H1 (cell line): ENCODE results near the gene HEBP1. TPM values are rescaled to one million over a fixed set of nuclear protein-coding genes. Genes with fewer than 3 reads are reported as not detected.

Source experiments
- ASH2L ChIP-seq: fragments of 200-600, 300-600 bp; sonication (generic); IDR thresholded peaks from one replicate; pipeline ENCODE4 v1.7.1; 2017; ENCODE audit warnings: low read length
- ATF3 ChIP-seq: IDR thresholded peaks from 2 replicates; pipeline ENCODE4 v1.6.1; 2011; ENCODE audit warnings: low read depth, mild to moderate bottlenecking, low read length; ENCODE audit not compliant: insufficient read depth
- CBX5 ChIP-seq: fragments of 300-800, 300-1000 bp; sonication (generic); IDR thresholded peaks from 2 replicates; pipeline ENCODE4 v1.7.1; 2016; ENCODE audit warnings: antibody characterized with exemption, low read length, low read depth
- CEBPB ChIP-seq: IDR thresholded peaks from 2 replicates; pipeline ENCODE4 v1.6.1; 2012; ENCODE audit warnings: low read depth, low read length
- CHD1 ChIP-seq: IDR thresholded peaks from 2 replicates; pipeline ENCODE4 v1.6.1; 2012; ENCODE audit warnings: low read depth, low read length, improper control_type of control experiment
- CREB1 ChIP-seq: IDR thresholded peaks from 2 replicates; pipeline ENCODE4 v1.6.1; 2012; ENCODE audit warnings: inconsistent platforms
- CTCF ChIP-seq, 3 experiments: IDR thresholded peaks; 1 replicate in 2 of 3; 2 replicates in 1 of 3; pipeline versions ENCODE4 v1.5.1 to v1.6.1; 2011; ENCODE audit warnings: low read length in 3 of 3, mild to moderate bottlenecking in 3 of 3, inconsistent platforms in 2 of 3, low read depth in 1 of 3, moderate library complexity in 1 of 3; ENCODE audit not compliant: insufficient read depth in 1 of 3; ENCODE audit errors: control extremely low read depth in 1 of 3
- EGR1 ChIP-seq: IDR thresholded peaks from 2 replicates; pipeline ENCODE4 v1.6.1; 2011; ENCODE audit warnings: low read depth, low read length, borderline replicate concordance
- HDAC2 ChIP-seq, 2 experiments: fragments of 300-600 bp in 1 of 2; sonication (generic) in 1 of 2; IDR thresholded peaks; 2 replicates each; pipeline ENCODE4 v1.6.1; 2011 to 2012; ENCODE audit warnings: low read depth in 2 of 2, low read length in 2 of 2, mild to moderate bottlenecking in 2 of 2, moderate library complexity in 2 of 2, borderline replicate concordance in 1 of 2, inconsistent platforms in 1 of 2
- KDM5A ChIP-seq: fragments of 200-600 bp; IDR thresholded peaks from 2 replicates; pipeline ENCODE4 v1.7.1; 2012; ENCODE audit warnings: mild to moderate bottlenecking, low read length, inconsistent platforms, mixed read lengths
- MAFK ChIP-seq: IDR thresholded peaks from 2 replicates; pipeline ENCODE4 v1.6.1; 2012; ENCODE audit warnings: low read depth, mild to moderate bottlenecking, improper control_type of control experiment, low read length
- NRF1 ChIP-seq: IDR thresholded peaks from 2 replicates; pipeline ENCODE4 v1.6.1; 2011; ENCODE audit warnings: mild to moderate bottlenecking, low read depth, low read length, improper control_type of control experiment
- RAD21 ChIP-seq, 2 experiments: IDR thresholded peaks in 1 of 2; conservative IDR thresholded peaks in 1 of 2; 2 replicates each; pipeline ENCODE4 v1.6.1; 2011; ENCODE audit warnings: low read depth in 2 of 2, low read length in 2 of 2, improper control_type of control experiment in 1 of 2, inconsistent platforms in 1 of 2, mild to moderate bottlenecking in 1 of 2, moderate library complexity in 1 of 2
- RBBP5 ChIP-seq: IDR thresholded peaks from 2 replicates; pipeline ENCODE4 v1.7.1; 2012; ENCODE audit warnings: low read depth, mild to moderate bottlenecking, inconsistent platforms, low read length, moderate library complexity, borderline replicate concordance
- SAP30 ChIP-seq: fragments of 300-600 bp; sonication (generic); IDR thresholded peaks from 2 replicates; pipeline ENCODE4 v1.7.1; 2012; ENCODE audit warnings: low read length, moderate library complexity, mild to moderate bottlenecking, inconsistent platforms; ENCODE audit not compliant: insufficient read depth, insufficient replicate concordance
- SIRT6 ChIP-seq: IDR thresholded peaks from one replicate; pipeline ENCODE4 v1.7.1; 2012; ENCODE audit warnings: low read length, inconsistent platforms
- SP1 ChIP-seq: IDR thresholded peaks from 2 replicates; pipeline ENCODE4 v1.6.1; 2011; ENCODE audit warnings: low read depth, low read length
- SRF ChIP-seq: IDR thresholded peaks from 2 replicates; pipeline ENCODE4 v1.6.1; 2011; ENCODE audit warnings: mild to moderate bottlenecking, low read depth, low read length, moderate library complexity
- TAF1 ChIP-seq: IDR thresholded peaks from 2 replicates; pipeline ENCODE4 v1.6.1; 2011; ENCODE audit warnings: mild to moderate bottlenecking, low read depth, low read length
- YY1 ChIP-seq: IDR thresholded peaks from 2 replicates; pipeline ENCODE4 v1.6.1; 2011; ENCODE audit warnings: low read depth, mild to moderate bottlenecking, low read length
- polyA plus RNA-seq, 7 experiments: library from polyadenylated mRNA; depleted of rRNA in 3 of 7; stranded (reverse) in 5 of 7; unstranded in 2 of 7; fragments of >200 nt in 5 of 7; fragments of 200-250 nt in 2 of 7; gene quantifications; 1 replicate in 5 of 7; 2 replicates in 1 of 7; 4 replicates in 1 of 7; pipeline versions ENCODE4 v1.2.1 to v1.2.3, GENCODE V29; 2011 to 2013; ENCODE audit warnings: missing spikeins in 2 of 7, mixed read lengths in 2 of 7
- total RNA-seq: library from RNA; stranded (reverse); fragmentation: NEBNext Ultra II Directional; extraction: Animal tissue kit (Norgen Biotek cat#: 25700); gene quantifications from 2 replicates; pipeline ENCODE4 v1.2.1, GENCODE V29; 2021

Gene HEBP1
- total and polyA plus RNA-seq, 2 of the 8 experiments (the other 6 are each of a cell fraction or from before 2014, with no cell fraction given) = 30.8 to 56.1 TPM

GRCh38 chr12:13044002-13044905 lies 44.2 kb upstream of the HEBP1 start, which contains the start of gene FAM234B (continued):
- TF ChIP-seq HDAC2 (IDR thresholded peaks at IDR 0.05; ENCODE audit: borderline replicate concordance in 1 of 2, low read depth in 2 of 2, low read length in 2 of 2) (peak; percentile 24 to 80; a peak in 3 of 4 replicates), YY1 (peak; percentile 90), CREB1 (peak; percentile 59; the same call in 1 of the 2 replicates), KDM5A (no peak), RBBP5 (peak; percentile 96), SIRT6 (no peak), CBX5 (no peak), EGR1 (no peak), TAF1 (peak; percentile 62), CHD1 (no peak), MAFK (no peak), SP1 (no peak), ATF3 (0 out of 2 replicates have a peak, but pooled peaks have one; percentile 40), ASH2L (peak; percentile 98), SRF (no peak), SAP30 (no peak), NRF1 (peak; percentile 94), RAD21 (IDR thresholded peaks at IDR 0.05 in 1 of 2, conservative IDR thresholded peaks at IDR 0.05 in 1 of 2; ENCODE audit: low read depth in 2 of 2, low read length in 2 of 2) (peak in 1 of 2 experiments; percentile 0; a peak in 1 of 4 replicates), CTCF (IDR thresholded peaks at IDR 0.05; ENCODE audit: control extremely low read depth in 1 of 3, insufficient read depth in 1 of 3, low read depth in 1 of 3, low read length in 3 of 3) (peak in 2 of 3 experiments; percentile 10 to 21; a peak in 3 of 4 replicates), CEBPB (peak; percentile 77)
